Subcutaneous abdominal adipose tissue (tissue), 5 donors: ENCODE data around the gene U2AF2.

Experiments
- H3K27ac ChIP-seq: one replicate; pipeline ENCODE4 v1.7.0; 2013; ENCODE audit warnings: low read depth, mild to moderate bottlenecking, inconsistent platforms, low read length, moderate library complexity
- H3K27me3 ChIP-seq, 5 donors: one replicate each; pipeline ENCODE4 v1.7.0; 2013; ENCODE audit warnings: low read length in 5 of 5, inconsistent platforms in 1 of 5; ENCODE audit not compliant: control insufficient read depth in 5 of 5, insufficient read depth in 4 of 5
- H3K36me3 ChIP-seq, 5 donors: one replicate each; pipeline ENCODE4 v1.7.0; 2013; ENCODE audit warnings: low read length in 5 of 5; ENCODE audit not compliant: control insufficient read depth in 5 of 5, insufficient read depth in 5 of 5
- H3K4me1 ChIP-seq, 5 donors: one replicate each; pipeline ENCODE4 v1.7.0; 2013; ENCODE audit warnings: low read length in 5 of 5, mild to moderate bottlenecking in 3 of 5, moderate library complexity in 1 of 5; ENCODE audit not compliant: control insufficient read depth in 5 of 5, insufficient read depth in 5 of 5
- H3K4me3 ChIP-seq, 5 donors: one replicate each; pipeline ENCODE4 v1.7.0; 2013; ENCODE audit warnings: low read length in 5 of 5, low read depth in 1 of 5
- H3K9ac ChIP-seq, 5 donors: one replicate each; pipeline ENCODE4 v1.7.0; 2013; ENCODE audit warnings: low read length in 5 of 5, mild to moderate bottlenecking in 4 of 5, moderate library complexity in 3 of 5
- H3K9me3 ChIP-seq, 5 donors: one replicate each; pipeline ENCODE4 v1.7.0; 2013; ENCODE audit warnings: low read length in 5 of 5; ENCODE audit not compliant: control insufficient read depth in 5 of 5
- donor health status: healthy.
- donor health status: healthy.
- donor health status: healthy.
- donor health status: healthy.
- donor health status: healthy.

U2AF2 gene

GRCh38 chr19:55655648-55656040 lies 809 bp downstream of the U2AF2 start:
- H3K9ac ChIP-seq, result peak overlapping the region; percentile 84 to 100 (median 94)
- H3K4me1 ChIP-seq, result peaks cover 23 to 56% (median 43%) of the 10 kb centered on the region in 5 donors
- no peaks in the 10 kb centered on the region for H3K9me3 ChIP-seq
- H3K4me3 ChIP-seq, result peak overlapping the region; percentile 81 to 95 (median 89)
- peak overlapping the region; percentile 94 for H3K27ac ChIP-seq
- H3K27me3 ChIP-seq, result no peaks in the 10 kb centered on the region
- peaks cover 0 to 27% (median 19%) of the 10 kb centered on the region in 5 donors for H3K36me3 ChIP-seq

GRCh38 chr19:55656552-55656951 lies 1.7 kb downstream of the U2AF2 start:
- Histone ChIP-seq H3K4me3 (peak overlapping the region; percentile 81 to 95 (median 89)), H3K4me1 (peaks cover 23 to 56% (median 43%) of the 10 kb centered on the region in 5 donors), H3K9me3 (no peaks in the 10 kb centered on the region), H3K27me3 (no peaks in the 10 kb centered on the region), H3K27ac (no peak overlapping the region), H3K36me3 (peaks cover 0 to 36% (median 25%) of the 10 kb centered on the region in 5 donors), H3K9ac (peak overlapping the region; percentile 84 to 100 (median 94))

GRCh38 chr19:55656988-55657747 lies 2.3 kb downstream of the U2AF2 start:
- H3K4me3 ChIP-seq, result peak overlapping the region; percentile 17 to 95 (median 82)
- H3K27me3 ChIP-seq, result no peaks in the 10 kb centered on the region
- peak overlapping the region; percentile 49 to 98 (median 84) for H3K9ac ChIP-seq
- no peak overlapping the region for H3K27ac ChIP-seq
- H3K36me3 ChIP-seq, result peaks cover 0 to 39% (median 31%) of the 10 kb centered on the region in 5 donors
- peaks cover 23 to 56% (median 43%) of the 10 kb centered on the region in 5 donors for H3K4me1 ChIP-seq
- no peaks in the 10 kb centered on the region for H3K9me3 ChIP-seq

GRCh38 chr19:55658846-55659459 lies 4.1 kb downstream of the U2AF2 start:
- Histone ChIP-seq H3K9me3 (no peaks in the 10 kb centered on the region), H3K4me1 (peaks cover 20 to 50% (median 43%) of the 10 kb centered on the region in 5 donors), H3K36me3 (peaks cover 0 to 52% (median 47%) of the 10 kb centered on the region in 5 donors), H3K4me3 (no peak overlapping the region), H3K27me3 (no peaks in the 10 kb centered on the region), H3K9ac (peak overlapping the region; percentile 2 to 62 (median 7)), H3K27ac (no peak overlapping the region)

- Histone ChIP-seq H3K9me3 (no peaks in the 10 kb centered on the region), H3K4me3 (no peak overlapping the region), H3K27ac (no peak overlapping the region), H3K36me3 (peaks cover 0 to 61% (median 56%) of the 10 kb centered on the region in 5 donors), H3K9ac (peak overlapping the region in 2 of 5 donors; percentile 16), H3K27me3 (no peaks in the 10 kb centered on the region), H3K4me1 (peaks cover 18 to 50% (median 43%) of the 10 kb centered on the region in 5 donors)
These were observed 5.0 kb downstream of the U2AF2 start for GRCh38 chr19:55659822-55660221.

GRCh38 chr19:55660404-55660803 lies 5.6 kb downstream of the U2AF2 start:
- H3K4me1 ChIP-seq, result peaks cover 18 to 48% (median 42%) of the 10 kb centered on the region in 5 donors
- H3K27ac ChIP-seq, result no peak overlapping the region
- no peak overlapping the region for H3K9ac ChIP-seq
- H3K9me3 ChIP-seq, result no peaks in the 10 kb centered on the region
- H3K36me3 ChIP-seq, result peaks cover 0 to 66% (median 60%) of the 10 kb centered on the region in 5 donors
- H3K4me3 ChIP-seq, result no peak overlapping the region
- no peaks in the 10 kb centered on the region for H3K27me3 ChIP-seq

- H3K9ac ChIP-seq, result no peak overlapping the region
- no peaks in the 10 kb centered on the region for H3K9me3 ChIP-seq
- H3K4me3 ChIP-seq, result no peak overlapping the region
- H3K27me3 ChIP-seq, result no peaks in the 10 kb centered on the region
- H3K36me3 ChIP-seq, result peaks cover 0 to 71% (median 63%) of the 10 kb centered on the region in 5 donors
- H3K4me1 ChIP-seq, result peaks cover 18 to 42% (median 37%) of the 10 kb centered on the region in 5 donors
- no peak overlapping the region for H3K27ac ChIP-seq
These were observed 6.2 kb downstream of the U2AF2 start for GRCh38 chr19:55660991-55661390.

- H3K9ac ChIP-seq, result no peak overlapping the region
- H3K4me1 ChIP-seq, result peaks cover 13 to 33% (median 28%) of the 10 kb centered on the region in 5 donors
- H3K36me3 ChIP-seq, result peaks cover 0 to 80% (median 72%) of the 10 kb centered on the region in 5 donors
These were observed 7.0 kb downstream of the U2AF2 start for GRCh38 chr19:55661826-55662225.

GRCh38 chr19:55663846-55664536 lies 9.2 kb downstream of the U2AF2 start:
- Histone ChIP-seq H3K27ac (no peak overlapping the region), H3K4me3 (no peak overlapping the region), H3K9me3 (no peaks in the 10 kb centered on the region), H3K27me3 (no peaks in the 10 kb centered on the region), H3K4me1 (peaks cover 0 to 12% (median 7%) of the 10 kb centered on the region in 5 donors), H3K9ac (no peak overlapping the region), H3K36me3 (peaks cover 0 to 96% (median 87%) of the 10 kb centered on the region in 5 donors)

More at GRCh38 chr19:55661826-55662225, 7.0 kb downstream of the U2AF2 start:
- Histone ChIP-seq H3K9me3 (no peaks in the 10 kb centered on the region), H3K4me3 (no peak overlapping the region), H3K27me3 (no peaks in the 10 kb centered on the region), H3K27ac (no peak overlapping the region)
